Stimulated activated CD4-positive, alpha-beta T cell treated with anti-CD3 and anti-CD28 coated beads, TNF-alpha, amount 100 ng/mL, for 1 hour (primary cell): ENCODE measurements around the gene SDS.
"Not testable (repeated sequence)": the region's sequence is repeated elsewhere in the genome, so short reads cannot be mapped to it uniquely, and the experiment has no call there.

Experiments used
- DNase-seq, 3 donors: peaks; one replicate each; pipeline ENCODE4 v3.0.0-alpha.2; 2020; ENCODE audit warnings: low read depth in 3 of 3, low spot score in 1 of 3

Gene SDS

DNA sequence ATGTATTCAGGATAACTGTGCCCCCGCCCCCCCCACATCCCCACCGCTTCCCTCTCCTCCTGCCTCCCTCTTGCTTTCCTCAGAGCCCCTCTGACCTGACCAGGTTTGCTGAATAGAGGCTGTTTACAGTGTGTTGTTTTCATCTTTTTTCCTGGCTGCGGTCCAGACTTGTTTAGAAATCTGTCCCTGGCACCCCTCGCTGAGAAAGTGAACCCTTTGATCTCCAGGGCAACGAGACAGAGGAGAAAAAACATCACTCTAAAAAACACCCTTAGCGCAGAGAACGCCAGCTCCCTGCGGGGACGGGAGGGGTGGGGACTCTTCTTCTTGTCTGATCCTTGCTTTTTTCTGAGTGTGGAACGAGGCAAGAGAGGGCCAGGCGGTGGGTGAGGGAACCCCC, 22.5 kb downstream of the SDS start:
- DNase-seq, result no peak

DNA sequence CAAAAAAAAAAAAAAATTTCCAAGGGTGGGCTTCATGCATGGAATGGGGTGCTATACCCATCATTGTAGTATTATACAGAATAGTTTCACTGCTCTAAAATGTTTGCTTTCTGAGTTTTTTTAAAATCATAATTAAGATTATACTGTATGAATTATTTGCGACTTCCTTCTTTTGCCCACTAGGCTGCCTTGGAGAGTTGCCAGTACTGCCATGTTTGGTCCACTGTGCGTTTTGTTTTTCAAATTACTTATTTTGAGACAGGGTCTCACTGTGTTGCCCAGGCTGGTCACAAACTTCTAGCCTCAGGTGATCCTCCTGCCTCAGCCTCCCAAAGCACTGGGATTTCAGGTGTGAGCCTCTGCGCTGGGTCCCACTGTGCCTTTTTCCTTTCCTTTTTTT, 25.4 kb downstream of the SDS start:
- DNase-seq, result no peak

DNA sequence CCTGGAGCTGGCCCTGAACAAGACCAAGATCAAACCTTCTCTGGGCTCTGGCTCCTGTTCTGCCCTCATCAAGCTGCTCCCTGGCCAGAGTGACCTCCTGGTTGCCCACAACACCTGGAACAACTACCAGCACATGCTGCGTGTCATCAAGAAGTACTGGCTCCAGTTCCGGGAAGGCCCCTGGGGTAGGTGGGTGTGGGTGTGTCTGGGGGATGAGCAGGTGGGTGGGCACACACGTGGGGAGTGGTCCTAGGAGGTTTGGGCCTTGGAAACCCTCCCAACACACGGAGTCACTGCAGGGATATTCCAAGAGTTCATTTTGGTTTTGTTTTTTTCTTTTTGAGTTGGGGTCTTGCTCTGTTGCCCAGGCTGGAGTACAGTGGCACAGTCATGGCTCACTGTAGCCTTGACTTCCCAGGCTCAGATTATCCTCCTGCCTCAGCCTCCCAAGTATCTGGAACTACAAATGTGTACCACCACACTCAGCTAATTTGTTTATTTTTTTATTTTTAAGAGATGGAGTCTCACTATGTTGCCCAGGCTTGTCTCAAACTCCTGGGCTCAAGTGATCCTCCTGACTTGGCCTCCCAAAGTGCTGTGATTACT, 28.8 kb downstream of the SDS start:
- no peak for DNase-seq

DNA sequence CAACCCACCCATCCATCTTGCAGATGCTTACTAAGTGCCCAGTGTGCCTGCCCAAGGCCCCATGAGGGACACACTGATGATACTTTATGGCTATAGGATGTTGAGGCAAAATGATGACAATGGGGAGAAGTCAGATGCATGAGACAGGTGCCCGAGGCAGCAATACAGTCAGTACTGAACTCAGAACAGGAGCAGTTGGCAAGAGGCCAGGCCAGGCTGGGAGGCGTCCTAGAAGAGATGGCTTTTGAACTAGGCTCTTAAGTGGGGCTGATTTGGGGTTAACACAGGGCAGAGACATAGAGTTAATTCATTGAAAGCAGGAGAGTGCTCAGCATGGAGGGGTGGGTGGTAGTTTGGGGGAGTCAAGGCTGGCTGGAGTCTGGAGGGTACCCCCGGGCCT, 29.7 kb downstream of the SDS start:
- DNase-seq, result no peak

DNA sequence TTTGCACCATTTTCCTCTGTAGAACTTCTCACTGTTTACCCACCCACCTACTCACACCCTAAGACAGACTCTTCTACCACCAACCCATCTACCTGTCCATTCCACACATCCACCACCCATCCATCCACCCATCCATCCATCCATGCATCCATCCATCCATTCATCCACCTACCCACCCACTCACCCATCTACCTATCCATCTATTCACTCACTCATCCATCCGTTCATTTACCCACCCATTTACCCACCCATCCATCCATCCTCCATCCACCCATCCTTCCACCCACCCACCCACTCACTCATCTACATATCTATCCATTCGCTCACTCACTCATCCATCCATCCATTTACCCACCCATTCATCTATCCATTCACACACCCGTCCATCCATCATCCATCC, 30.2 kb downstream of the SDS start:
- DNase-seq, result no peak

DNA sequence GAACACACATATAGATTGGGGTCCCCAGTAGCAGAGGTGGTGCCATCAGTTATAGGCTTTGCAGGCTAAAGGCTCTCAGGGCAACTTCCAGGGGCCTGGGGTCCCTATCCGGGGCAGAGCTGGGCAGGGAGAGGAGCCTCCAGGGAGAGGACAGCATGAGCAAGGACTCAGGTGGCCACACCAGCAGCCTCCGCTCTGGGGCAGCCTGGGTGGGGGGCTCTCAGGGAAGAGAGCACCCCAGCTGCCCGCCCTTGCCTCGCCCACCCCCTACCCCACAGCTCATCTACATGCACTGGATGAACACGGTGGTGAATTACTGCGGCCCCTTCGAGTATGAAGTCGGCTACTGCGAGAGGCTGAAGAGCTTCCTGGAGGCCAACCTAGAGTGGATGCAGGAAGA, 31.3 kb downstream of the SDS start:
- DNase-seq, result no peak

DNA sequence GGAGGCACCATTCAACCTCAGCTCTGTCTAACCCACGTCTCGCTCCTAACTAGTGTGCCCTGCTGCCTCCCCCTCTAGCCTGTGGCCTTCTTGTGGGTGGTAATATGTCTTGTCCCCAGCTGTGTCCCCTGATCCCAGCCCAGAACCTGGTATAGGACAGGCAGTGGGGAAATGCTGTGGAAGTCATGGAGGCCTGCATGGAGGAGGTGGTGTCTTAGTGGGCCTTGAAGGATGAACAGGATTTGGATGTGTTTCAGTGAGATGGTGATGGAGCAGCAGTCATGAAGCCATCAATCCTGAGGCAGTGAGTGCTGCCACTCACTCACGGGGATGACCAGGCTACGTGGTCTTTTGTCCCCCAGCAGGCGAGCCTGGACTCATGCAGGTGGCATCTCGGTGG, 31.9 kb downstream of the SDS start:
- no peak for DNase-seq

DNA sequence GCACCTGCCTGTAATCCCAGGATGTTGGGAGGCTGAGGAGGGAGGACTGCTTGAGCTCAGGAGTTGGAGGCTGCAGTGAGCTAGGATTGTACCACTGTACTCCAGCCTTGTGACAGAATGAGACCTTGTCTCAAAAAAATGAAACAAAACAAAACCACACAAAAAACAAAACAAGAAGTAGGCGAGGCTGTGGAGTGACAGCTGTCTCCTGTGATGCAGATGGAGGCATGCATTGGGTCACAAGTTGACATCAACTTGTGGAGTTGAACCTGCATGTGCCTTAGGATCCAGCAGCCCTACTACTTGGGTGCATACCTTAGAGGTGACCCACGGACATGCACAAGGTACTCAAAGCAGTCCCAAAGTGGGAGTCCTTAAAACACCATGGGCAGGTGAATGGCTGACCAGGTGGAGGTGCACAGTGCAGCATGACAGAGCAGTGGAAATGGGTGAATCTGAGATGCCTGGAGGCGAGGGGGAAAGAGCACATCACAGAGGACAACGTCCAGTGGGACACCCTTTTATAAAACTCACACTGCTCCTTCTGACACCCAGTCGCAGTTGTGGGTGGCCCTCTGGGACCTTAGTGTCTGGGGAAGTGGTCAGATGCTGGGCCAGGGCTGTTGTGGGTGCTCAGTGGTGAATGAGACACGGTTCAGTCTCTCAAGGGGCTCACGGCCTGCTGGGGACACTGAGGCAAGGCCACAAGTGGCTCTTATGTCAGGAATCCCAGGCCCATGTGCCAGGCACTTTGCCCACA, 32.6 kb downstream of the SDS start:
- no peak for DNase-seq

DNA sequence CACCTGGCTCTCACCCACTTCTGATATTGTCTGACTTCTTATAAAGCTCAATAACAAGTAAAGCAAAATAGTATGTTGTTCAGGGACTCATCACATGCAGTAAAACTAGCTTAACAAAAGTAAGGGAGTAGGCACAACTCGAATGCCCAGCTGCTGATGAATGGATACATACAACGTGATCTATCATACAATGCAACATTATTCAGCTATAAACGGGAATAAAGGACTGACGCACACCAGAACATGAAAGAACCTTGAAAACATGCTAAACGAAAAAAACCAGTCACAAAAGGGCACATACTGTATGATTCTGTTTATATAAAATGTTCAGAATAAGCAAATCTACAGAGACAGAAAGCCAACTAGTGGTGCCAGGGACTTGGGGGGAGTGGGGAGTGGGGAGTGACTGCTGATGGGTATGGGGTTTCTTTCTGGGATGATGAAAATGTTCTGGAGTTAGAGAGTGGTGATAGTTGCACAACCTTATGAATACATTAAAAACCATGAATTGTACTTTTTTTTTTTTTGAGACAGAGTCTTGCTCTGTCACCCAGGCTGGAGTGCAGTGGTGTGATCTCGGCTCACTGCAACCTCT, 34.2 kb downstream of the SDS start:
- DNase-seq, result no peak

DNA sequence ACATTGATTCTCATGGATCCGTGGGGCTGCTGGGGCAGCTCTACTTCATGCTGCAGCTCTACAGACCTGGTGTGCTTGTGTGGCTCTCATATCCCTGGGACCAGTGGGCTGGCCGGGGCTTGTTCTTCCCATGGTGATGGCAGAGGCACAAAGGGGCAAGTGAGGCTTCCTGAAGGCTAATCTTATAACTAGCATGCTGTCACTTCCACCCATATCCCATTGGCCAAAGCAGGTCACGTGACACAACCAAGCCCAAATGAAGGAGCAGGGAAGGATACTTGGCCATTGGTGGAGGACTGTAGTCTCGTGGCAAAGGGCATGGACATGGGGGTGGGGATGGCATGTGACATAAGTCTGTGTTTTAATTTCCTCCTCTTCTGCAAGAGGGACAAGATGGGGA, 35.4 kb downstream of the SDS start:
- no peak for DNase-seq

DNA sequence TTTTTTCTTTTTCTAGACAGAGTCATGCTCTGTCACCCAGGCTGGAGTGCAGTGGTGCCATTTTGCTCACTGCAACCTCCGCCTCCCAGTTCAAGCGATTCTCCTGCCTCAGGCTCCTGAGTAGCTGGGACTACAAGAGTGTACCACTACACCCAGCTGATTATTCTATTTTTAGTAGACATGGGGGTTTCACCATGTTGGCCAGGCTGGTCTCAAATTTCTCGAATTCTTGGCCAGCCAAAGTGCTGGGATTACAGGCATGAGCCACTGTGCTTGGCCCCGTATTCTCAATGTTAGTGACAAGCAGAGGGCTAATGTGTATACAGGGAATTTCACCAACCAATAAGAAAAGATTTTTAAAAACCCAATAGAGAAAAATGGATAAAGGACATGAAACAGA, 36.9 kb downstream of the SDS start:
- no peak for DNase-seq

DNA sequence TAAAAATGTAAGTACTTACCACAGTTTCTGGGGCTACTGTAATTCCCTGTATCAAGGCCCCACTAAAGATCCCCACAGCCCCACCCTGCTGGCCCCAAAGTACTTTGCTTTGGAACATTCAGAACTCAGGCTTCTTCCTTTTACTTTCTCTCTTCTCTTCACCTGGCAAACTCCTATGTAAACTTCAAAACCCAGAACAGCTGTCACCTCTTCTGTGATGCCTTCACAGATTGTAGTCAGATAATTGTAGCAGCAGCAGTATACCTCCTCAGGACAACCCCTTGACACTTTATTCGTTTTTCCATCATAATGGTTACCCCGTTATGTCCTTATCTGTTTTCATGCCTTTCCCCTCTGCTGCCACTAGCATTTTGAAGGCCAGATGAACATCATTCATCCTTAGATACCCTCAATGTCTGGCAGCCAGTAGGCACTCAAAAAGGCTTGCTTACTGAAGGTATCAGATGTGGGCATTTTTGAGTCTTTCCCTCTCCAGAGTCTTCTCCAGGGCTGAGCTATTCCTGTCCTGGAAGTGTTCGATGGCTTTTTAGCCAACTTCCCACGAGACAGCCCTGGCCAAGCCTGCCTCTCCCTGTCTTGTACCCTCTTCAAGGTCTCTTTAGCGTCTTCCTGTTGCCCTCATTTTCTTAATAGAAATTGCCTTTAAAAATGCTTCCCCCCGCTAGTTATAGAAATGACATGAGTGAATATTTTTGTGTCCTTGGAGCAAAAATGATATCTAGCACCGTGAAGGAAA, 37.9 kb downstream of the SDS start:
- no peak for DNase-seq

DNA sequence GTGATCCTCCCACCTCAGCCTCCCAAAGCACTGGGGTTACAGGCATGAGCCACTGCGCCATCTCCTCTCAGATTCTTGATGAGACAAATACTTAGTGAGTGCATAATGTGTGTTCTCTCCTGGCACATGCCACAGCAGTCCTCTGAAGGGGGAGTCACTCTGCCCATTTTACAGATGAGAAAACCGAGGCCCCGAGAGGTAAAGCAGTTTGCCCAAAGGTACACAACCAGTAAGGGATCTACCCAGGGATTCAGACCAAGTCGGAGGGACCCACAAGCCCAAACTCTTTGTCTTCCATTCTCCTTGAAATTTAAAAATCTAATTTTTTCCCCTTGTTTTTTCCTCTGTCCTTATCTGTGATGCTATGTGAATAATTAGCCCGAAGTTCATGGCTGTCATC, 39.0 kb downstream of the SDS start:
- DNase-seq, result no peak

DNA sequence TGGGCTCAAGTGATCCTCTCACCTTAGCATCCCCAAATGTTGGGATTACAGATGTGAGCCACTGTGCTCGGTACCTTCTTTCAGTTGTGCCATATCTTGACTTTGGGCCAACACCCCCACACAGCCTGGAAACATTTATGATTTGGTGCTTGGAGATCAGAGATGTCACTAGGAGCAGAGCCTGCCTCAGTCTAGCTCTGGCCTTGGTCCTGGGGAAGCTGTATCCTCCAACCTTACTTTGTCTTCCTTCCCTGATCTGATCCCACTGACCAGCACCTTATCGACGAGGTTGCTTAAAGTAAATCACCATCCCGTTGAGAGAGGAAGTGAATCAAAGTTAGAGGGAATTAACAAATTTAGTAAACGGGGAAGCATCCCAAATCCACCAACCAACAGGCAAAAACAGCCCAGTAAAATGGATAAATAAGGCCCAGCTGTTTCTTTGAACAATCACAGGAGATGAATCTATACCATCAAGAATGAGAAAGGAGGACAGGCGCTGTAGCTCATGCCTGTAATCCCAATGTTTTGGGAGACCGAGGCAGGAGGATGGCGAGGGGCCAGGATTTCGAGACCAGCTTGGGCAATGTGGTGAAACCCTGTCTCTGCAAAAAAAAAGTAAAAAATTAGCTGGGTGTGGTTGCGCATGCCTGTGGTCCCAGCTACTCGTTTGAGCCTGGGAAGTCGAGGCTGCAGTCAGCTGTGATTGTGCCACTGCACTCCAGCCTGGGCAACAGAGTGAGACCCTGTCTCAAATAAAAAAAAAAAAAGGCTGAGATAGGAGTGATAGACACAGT, 41.9 kb downstream of the SDS start:
- DNase-seq, result no peak

DNA sequence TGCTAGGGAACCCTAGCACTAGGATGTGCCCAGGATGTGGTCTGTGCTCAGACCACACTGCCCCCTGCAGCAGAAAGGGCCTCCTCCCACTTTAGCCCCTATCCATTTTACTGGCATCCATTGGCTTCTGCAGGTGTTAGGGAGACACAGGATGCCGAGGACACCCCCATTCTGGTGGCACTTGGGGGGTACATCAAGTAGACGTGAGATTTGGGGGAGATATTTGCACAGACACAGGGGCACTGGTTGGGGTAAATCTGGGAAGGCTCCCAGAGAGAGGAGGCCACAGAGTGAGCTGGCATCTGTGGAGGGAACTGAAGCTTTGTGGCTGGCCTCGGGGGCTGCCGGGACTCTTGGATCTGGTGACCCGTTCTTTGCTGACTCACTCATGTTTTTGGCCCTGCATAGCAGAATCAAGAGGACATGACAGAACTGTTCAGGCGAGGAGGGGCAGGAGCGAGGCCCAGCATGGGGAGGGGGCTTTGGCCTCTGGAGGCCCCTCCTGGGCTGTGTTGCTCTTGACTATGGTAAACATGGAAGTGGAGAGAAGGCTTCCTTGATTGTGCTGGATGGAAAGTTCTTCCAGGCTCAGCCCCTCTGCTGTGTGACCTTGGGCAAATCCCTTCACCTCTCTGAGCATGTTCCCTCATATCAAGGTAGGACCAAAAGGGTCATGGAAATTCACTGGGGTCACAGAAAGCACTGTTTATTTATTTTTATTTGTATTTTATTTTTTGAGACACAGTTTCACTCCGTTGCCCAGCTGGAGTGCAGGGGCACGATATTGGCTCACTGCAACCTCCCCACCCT, 43.5 kb downstream of the SDS start:
- no peak for DNase-seq

DNA sequence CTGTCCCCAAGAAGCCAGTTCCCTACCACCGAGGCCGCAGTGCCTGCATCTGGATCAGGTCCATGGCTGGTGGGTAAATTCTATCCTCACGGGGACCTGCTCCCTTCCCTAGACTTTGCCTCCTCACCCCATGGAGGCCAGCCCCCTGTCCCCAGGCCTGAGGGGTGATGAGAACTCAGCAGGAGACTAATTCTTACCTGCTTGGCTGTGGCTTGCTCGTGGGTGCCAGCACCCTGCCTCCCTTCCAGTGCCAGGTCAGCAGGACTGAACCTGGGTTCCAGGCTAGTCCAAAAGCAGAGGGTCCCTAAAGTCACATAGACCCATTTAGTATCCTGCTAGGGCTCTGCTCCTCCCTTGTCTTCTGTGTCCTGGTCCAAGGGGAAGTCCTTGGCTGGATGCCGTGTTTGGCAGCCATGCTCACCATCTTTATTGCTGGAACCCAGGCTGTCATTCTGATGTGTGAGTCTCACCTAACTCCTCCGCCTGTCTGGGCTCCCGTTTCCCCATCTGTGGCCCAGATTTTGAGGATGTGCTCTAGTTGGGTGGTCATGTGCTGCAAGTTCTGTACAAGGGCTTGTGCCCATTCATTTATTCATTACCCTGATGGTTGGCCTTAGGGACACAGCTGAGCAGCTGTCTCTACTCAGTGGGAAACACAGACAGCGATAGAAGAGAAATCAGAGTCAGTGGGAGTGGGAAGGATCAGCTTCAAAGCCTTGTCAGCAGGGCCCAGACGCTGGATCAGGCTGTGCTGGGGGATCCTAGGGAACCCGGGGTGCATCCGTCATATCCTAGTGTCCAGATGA, 44.4 kb downstream of the SDS start:
- DNase-seq, result no peak

DNA sequence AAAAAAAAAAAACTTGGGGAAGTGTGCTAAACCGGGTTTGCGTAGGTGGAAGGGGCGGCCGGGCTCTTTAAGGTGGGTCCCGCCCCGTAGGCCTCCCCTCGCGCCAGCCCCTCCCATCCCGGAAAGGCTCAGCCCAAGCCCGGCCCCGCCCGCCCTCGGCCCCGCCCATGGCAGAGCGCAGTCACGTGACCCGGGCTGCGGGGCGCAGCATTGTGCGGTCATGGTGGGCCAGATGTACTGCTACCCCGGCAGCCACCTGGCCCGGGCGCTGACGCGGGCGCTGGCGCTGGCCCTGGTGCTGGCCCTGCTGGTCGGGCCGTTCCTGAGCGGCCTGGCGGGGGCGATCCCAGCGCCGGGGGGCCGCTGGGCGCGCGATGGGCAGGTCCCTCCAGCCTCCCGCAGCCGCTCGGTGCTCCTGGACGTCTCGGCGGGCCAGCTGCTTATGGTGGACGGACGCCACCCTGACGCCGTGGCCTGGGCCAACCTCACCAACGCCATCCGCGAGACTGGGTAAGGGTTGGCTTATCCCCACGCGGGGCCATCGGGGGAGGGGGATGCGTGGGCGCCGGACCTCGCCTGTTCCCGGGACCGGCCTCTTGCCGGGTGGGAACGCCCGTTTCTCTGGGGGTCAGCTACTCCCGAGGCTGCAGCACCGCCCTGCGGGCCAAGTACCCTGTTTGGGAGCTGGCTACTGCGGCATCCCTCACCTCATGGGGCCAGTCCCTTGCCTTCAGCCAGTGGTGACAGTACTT, 45.1 kb downstream of the SDS start, which contains the start of gene PLBD2:
Gene PLBD2 (plus strand): TSS at position 207 of the 752 bp plus-strand sequence. CDS start 14 bp downstream, at position 221.
- peak; percentile 88 to 92 (median 90) for DNase-seq

DNA sequence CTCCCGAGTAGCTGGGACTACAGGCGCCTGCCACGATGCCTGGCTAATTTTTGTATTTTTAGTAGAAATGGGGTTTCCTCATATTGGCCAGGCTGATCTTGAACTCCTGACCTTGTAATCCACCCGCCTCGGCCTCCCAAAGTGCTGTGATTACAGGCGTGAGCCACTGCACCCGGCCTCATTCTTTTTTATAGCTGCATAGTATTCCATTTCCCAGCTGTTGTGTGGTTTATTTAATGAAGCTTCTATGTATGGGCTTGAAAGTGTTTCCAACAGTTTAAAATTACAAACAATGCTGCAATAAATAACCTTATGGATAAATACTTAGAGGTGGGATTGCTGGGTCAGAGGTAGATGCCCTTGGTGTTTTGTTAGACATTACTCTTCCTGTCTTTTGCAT, 49.5 kb downstream of the SDS start:
- not testable (repeated sequence) for DNase-seq

DNA sequence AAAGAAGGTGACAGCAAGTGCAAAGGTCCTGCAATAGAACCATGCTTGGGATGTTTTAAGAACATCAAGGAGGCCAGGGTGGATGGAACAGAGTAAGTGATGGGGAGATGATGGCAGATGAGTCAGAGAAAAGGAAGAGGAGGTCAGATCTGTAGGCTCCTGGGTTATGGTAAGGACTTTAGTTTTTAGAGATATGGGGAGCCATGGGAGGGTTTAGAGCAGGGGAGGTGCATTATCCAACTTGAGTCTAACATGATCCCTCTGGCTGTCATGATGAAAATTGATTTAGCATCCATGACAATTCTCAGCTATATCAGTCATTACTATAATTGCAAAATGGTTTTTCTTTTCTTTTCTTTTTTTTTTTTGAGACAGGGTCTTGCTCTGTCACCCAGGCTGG, 52.6 kb downstream of the SDS start:
- DNase-seq, result no peak
